Measurements from ENCODE around the gene ANKFY1.

- TF ChIP-seq, protein P1, sequence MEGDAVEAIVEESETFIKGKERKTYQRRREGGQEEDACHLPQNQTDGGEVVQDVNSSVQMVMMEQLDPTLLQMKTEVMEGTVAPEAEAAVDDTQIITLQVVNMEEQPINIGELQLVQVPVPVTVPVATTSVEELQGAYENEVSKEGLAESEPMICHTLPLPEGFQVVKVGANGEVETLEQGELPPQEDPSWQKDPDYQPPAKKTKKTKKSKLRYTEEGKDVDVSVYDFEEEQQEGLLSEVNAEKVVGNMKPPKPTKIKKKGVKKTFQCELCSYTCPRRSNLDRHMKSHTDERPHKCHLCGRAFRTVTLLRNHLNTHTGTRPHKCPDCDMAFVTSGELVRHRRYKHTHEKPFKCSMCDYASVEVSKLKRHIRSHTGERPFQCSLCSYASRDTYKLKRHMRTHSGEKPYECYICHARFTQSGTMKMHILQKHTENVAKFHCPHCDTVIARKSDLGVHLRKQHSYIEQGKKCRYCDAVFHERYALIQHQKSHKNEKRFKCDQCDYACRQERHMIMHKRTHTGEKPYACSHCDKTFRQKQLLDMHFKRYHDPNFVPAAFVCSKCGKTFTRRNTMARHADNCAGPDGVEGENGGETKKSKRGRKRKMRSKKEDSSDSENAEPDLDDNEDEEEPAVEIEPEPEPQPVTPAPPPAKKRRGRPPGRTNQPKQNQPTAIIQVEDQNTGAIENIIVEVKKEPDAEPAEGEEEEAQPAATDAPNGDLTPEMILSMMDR (IDR thresholded peaks at IDR 0.05; ENCODE audit: poor library complexity): no peak
- no peak for TF ChIP-seq EZH2 (IDR thresholded peaks at IDR 0.05; ENCODE audit: borderline replicate concordance)
These were observed 90.0 kb downstream of the ANKFY1 start for GRCh38 chr17:4173781-4174180.

All from hepatocyte (in vitro differentiated cells).